ENCODE measurements around the gene RPL12.

The RPL12 gene

DNA sequence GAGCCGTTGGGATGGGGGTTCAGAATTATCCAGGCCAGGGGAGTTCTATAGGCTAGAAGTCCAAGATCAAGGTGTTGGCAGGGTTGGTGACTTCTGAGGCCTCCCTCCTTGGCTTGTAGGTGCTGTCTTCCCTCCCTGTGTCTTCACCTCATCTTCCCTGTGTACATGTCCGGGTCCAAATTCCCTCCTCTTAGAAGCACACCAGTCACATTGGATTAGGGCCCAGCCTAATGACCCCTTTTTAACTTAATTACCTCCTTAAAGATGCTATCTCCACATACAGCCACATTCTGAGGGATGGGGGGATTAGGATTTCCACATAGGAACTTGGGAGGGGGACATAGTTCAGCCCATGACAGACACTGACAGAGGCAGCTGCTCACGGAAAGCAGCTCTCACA is 12.2 kb upstream of the RPL12 start:
- Histone ChIP-seq H4K8ac (ENCODE audit: low read depth, low read length) (no peak overlapping the region), H3K4me1 (ENCODE audit: control insufficient read depth in 1 of 2, insufficient read depth in 2 of 2, low read length in 2 of 2) (peaks cover 15 to 17% of the 10 kb centered on the region in 2 experiments), H3K79me2 (ENCODE audit: control insufficient read depth, insufficient read depth, low read length, poor library complexity) (no peaks in the 10 kb centered on the region), H2BK120ac (ENCODE audit: insufficient read depth, low read length, poor library complexity) (no peak overlapping the region), H3K23ac (ENCODE audit: low read length) (no peak overlapping the region), H3K4ac (ENCODE audit: low read depth, low read length) (peak overlapping the region; percentile 39), H3K36me3 (ENCODE audit: control insufficient read depth in 1 of 2, insufficient read depth in 2 of 2, low read length in 2 of 2) (peaks cover 32 to 46% of the 10 kb centered on the region in 2 experiments), H3K14ac (ENCODE audit: low read length) (no peak overlapping the region), H2AFZ (ENCODE audit: insufficient read depth, low read length, poor library complexity) (no peak overlapping the region), H2AK5ac (ENCODE audit: low read length) (no peak overlapping the region), H4K91ac (ENCODE audit: low read depth, low read length) (no peak overlapping the region), H2BK5ac (ENCODE audit: low read depth, low read length, poor library complexity) (no peak overlapping the region), H3K9me3 (ENCODE audit: insufficient read depth, low read depth, low read length) (no peaks in the 10 kb centered on the region), H4K12ac (ENCODE audit: low read depth, low read length) (no peak overlapping the region), H3K4me2 (ENCODE audit: low read length) (no peak overlapping the region), H3K27me3 (ENCODE audit: insufficient read depth, low read length) (no peaks in the 10 kb centered on the region), H3K9ac (ENCODE audit: low read length) (no peak overlapping the region), H3K4me3 (ENCODE audit: low read depth, low read length) (no peak overlapping the region), H3K79me1 (ENCODE audit: low read length) (no peaks in the 10 kb centered on the region), H2BK12ac (ENCODE audit: low read length) (no peak overlapping the region), H3K27ac (ENCODE audit: low read depth, low read length) (peak overlapping the region; percentile 3), H3K18ac (ENCODE audit: low read length) (no peak overlapping the region)
- no CpG with 5 or more reads among the region's 3 CpGs for WGBS (ENCODE audit: extremely low coverage, insufficient coverage, insufficient read length)
- no peak for DNase-seq

DNA sequence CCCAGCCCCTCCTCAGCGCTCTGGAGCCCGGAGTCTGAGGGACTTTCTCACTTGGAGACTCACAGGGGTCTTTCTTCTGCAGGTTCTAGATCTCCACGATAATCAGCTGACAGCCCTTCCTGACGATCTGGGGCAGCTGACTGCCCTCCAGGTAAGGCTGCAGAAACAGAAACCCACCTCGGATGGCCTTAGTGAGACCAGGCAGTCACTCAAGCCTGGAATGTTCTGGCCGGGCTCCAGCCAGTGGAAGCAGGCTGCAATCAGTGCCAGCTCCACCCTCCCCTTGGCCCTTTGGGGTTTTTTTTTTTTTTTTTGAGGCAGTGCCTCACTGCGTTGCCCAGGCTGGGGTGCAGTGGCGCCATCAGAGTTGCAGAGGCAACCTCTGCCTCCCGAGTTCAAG is 7.7 kb upstream of the RPL12 start:
- Histone ChIP-seq H2BK120ac (ENCODE audit: insufficient read depth, low read length, poor library complexity) (no peak overlapping the region), H3K9me3 (ENCODE audit: insufficient read depth, low read depth, low read length) (no peaks in the 10 kb centered on the region), H3K4me1 (ENCODE audit: control insufficient read depth in 1 of 2, insufficient read depth in 2 of 2, low read length in 2 of 2) (peaks cover 9 to 10% of the 10 kb centered on the region in 2 experiments), H2BK5ac (ENCODE audit: low read depth, low read length, poor library complexity) (no peak overlapping the region), H3K36me3 (ENCODE audit: control insufficient read depth in 1 of 2, insufficient read depth in 2 of 2, low read length in 2 of 2) (peaks cover 44% of the 10 kb centered on the region in 2 experiments), H3K79me1 (ENCODE audit: low read length) (no peaks in the 10 kb centered on the region), H3K27ac (ENCODE audit: low read depth, low read length) (no peak overlapping the region), H3K4me3 (ENCODE audit: low read depth, low read length) (no peak overlapping the region), H4K12ac (ENCODE audit: low read depth, low read length) (no peak overlapping the region), H2AK5ac (ENCODE audit: low read length) (no peak overlapping the region), H4K8ac (ENCODE audit: low read depth, low read length) (no peak overlapping the region), H3K27me3 (ENCODE audit: insufficient read depth, low read length) (no peaks in the 10 kb centered on the region), H3K9ac (ENCODE audit: low read length) (no peak overlapping the region), H2BK12ac (ENCODE audit: low read length) (no peak overlapping the region), H3K14ac (ENCODE audit: low read length) (no peak overlapping the region), H3K79me2 (ENCODE audit: control insufficient read depth, insufficient read depth, low read length, poor library complexity) (no peaks in the 10 kb centered on the region), H3K4me2 (ENCODE audit: low read length) (no peak overlapping the region), H3K18ac (ENCODE audit: low read length) (no peak overlapping the region), H3K4ac (ENCODE audit: low read depth, low read length) (no peak overlapping the region), H3K23ac (ENCODE audit: low read length) (no peak overlapping the region), H4K91ac (ENCODE audit: low read depth, low read length) (no peak overlapping the region), H2AFZ (ENCODE audit: insufficient read depth, low read length, poor library complexity) (no peak overlapping the region)
- no CpG with 5 or more reads among the region's 9 CpGs for WGBS (ENCODE audit: extremely low coverage, insufficient coverage, insufficient read length)
- no peak for DNase-seq

- no CpG with 5 or more reads among the region's 17 CpGs for WGBS (ENCODE audit: extremely low coverage, insufficient coverage, insufficient read length)
- H3K18ac ChIP-seq (ENCODE audit: low read length), result no peak overlapping the region
- H3K79me1 ChIP-seq (ENCODE audit: low read length), result no peaks in the 10 kb centered on the region
- DNase-seq, result no peak
- no peak overlapping the region for H3K14ac ChIP-seq (ENCODE audit: low read length)
- no peak overlapping the region for H3K4me2 ChIP-seq (ENCODE audit: low read length)
- no peak overlapping the region for H4K12ac ChIP-seq (ENCODE audit: low read depth, low read length)
- H2AK5ac ChIP-seq (ENCODE audit: low read length), result no peak overlapping the region
- no peak overlapping the region for H3K23ac ChIP-seq (ENCODE audit: low read length)
- no peak overlapping the region for H2BK120ac ChIP-seq (ENCODE audit: insufficient read depth, low read length, poor library complexity)
- H3K4me3 ChIP-seq (ENCODE audit: low read depth, low read length), result no peak overlapping the region
- no peak overlapping the region for H2BK5ac ChIP-seq (ENCODE audit: low read depth, low read length, poor library complexity)
- no peak overlapping the region for H2AFZ ChIP-seq (ENCODE audit: insufficient read depth, low read length, poor library complexity)
- no peaks in the 10 kb centered on the region for H3K27me3 ChIP-seq (ENCODE audit: insufficient read depth, low read length)
- peaks cover 36 to 47% of the 10 kb centered on the region in 2 experiments for H3K36me3 ChIP-seq (ENCODE audit: control insufficient read depth in 1 of 2, insufficient read depth in 2 of 2, low read length in 2 of 2)
- no peaks in the 10 kb centered on the region for H3K79me2 ChIP-seq (ENCODE audit: control insufficient read depth, insufficient read depth, low read length, poor library complexity)
- H4K91ac ChIP-seq (ENCODE audit: low read depth, low read length), result no peak overlapping the region
- no peak overlapping the region for H3K9ac ChIP-seq (ENCODE audit: low read length)
- H3K9me3 ChIP-seq (ENCODE audit: insufficient read depth, low read depth, low read length), result no peaks in the 10 kb centered on the region
- peaks cover under 1% of the 10 kb centered on the region in 2 experiments for H3K4me1 ChIP-seq (ENCODE audit: control insufficient read depth in 1 of 2, insufficient read depth in 2 of 2, low read length in 2 of 2)
- no peak overlapping the region for H2BK12ac ChIP-seq (ENCODE audit: low read length)
- no peak overlapping the region for H3K4ac ChIP-seq (ENCODE audit: low read depth, low read length)
- H4K8ac ChIP-seq (ENCODE audit: low read depth, low read length), result no peak overlapping the region
- no peak overlapping the region for H3K27ac ChIP-seq (ENCODE audit: low read depth, low read length)
Observed at GRCh38 chr9:127457191-127457878, 6.1 kb upstream of the RPL12 start.

- Histone ChIP-seq H3K4me1 (ENCODE audit: control insufficient read depth in 1 of 2, insufficient read depth in 2 of 2, low read length in 2 of 2) (peaks cover 3 to 5% of the 10 kb centered on the region in 2 experiments), H3K27me3 (ENCODE audit: insufficient read depth, low read length) (no peaks in the 10 kb centered on the region), H3K9me3 (ENCODE audit: insufficient read depth, low read depth, low read length) (no peaks in the 10 kb centered on the region), H3K9ac (ENCODE audit: low read length) (no peak overlapping the region), H3K79me1 (ENCODE audit: low read length) (peaks cover 16% of the 10 kb centered on the region), H3K27ac (ENCODE audit: low read depth, low read length) (no peak overlapping the region), H4K8ac (ENCODE audit: low read depth, low read length) (no peak overlapping the region), H3K79me2 (ENCODE audit: control insufficient read depth, insufficient read depth, low read length, poor library complexity) (peaks cover 10% of the 10 kb centered on the region), H2AFZ (ENCODE audit: insufficient read depth, low read length, poor library complexity) (no peak overlapping the region), H2BK120ac (ENCODE audit: insufficient read depth, low read length, poor library complexity) (no peak overlapping the region), H2BK5ac (ENCODE audit: low read depth, low read length, poor library complexity) (no peak overlapping the region), H2BK12ac (ENCODE audit: low read length) (no peak overlapping the region), H3K23ac (ENCODE audit: low read length) (no peak overlapping the region), H3K4ac (ENCODE audit: low read depth, low read length) (no peak overlapping the region), H3K4me2 (ENCODE audit: low read length) (no peak overlapping the region), H3K18ac (ENCODE audit: low read length) (no peak overlapping the region), H4K12ac (ENCODE audit: low read depth, low read length) (no peak overlapping the region), H2AK5ac (ENCODE audit: low read length) (no peak overlapping the region), H3K36me3 (ENCODE audit: control insufficient read depth in 1 of 2, insufficient read depth in 2 of 2, low read length in 2 of 2) (peaks cover 22 to 31% of the 10 kb centered on the region in 2 experiments), H3K4me3 (ENCODE audit: low read depth, low read length) (no peak overlapping the region), H3K14ac (ENCODE audit: low read length) (no peak overlapping the region), H4K91ac (ENCODE audit: low read depth, low read length) (no peak overlapping the region)
- no CpG with 5 or more reads among the region's 6 CpGs for WGBS (ENCODE audit: extremely low coverage, insufficient coverage, insufficient read length)
- no peak for DNase-seq
Observed at GRCh38 chr9:127455324-127455992, 4.3 kb upstream of the RPL12 start.

All from trophoblast cell (in vitro differentiated cells and primary cell).